Uterus (tissue), 2 donors: ENCODE measurements around the gene KRTAP22-1.

Experiments
- CTCF ChIP-seq, 4 experiments: fragments of 200-600 bp in 2 of 4; fragments of 450-650 bp in 2 of 4; sonication (generic) in 2 of 4; IDR thresholded peaks; one replicate each; pipeline ENCODE4 v1.5.1; 2016 to 2019; ENCODE audit warnings: antibody characterized with exemption in 4 of 4, mild to moderate bottlenecking in 2 of 4, moderate library complexity in 1 of 4
- POLR2A ChIP-seq, 2 donors: fragments of 450-650 bp; IDR thresholded peaks; one replicate each; pipeline ENCODE4 v1.6.1; 2016; ENCODE audit warnings: antibody characterized with exemption in 2 of 2, mild to moderate bottlenecking in 1 of 2, moderate library complexity in 1 of 2

- TF ChIP-seq CTCF (IDR thresholded peaks at IDR 0.05) (no peak), POLR2A (IDR thresholded peaks at IDR 0.05) (no peak)
Observed at GRCh38 chr21:30620522-30620921, 19.6 kb downstream of the KRTAP22-1 start, which contains the start of gene KRTAP20-4.
